ENCODE measurements around the gene HSFX4. TPM values are rescaled to one million over a fixed set of nuclear protein-coding genes. Genes with fewer than 3 reads are reported as not detected.
A peak's percentile ranks its signal among the peaks of the same experiment; 100 is the strongest.
"Not testable (repeated sequence)": the region's sequence is repeated elsewhere in the genome, so short reads cannot be mapped to it uniquely, and the experiment has no call there.

Gene HSFX4
- total RNA-seq, 3 donors from 2014 or later, result not detected

DNA sequence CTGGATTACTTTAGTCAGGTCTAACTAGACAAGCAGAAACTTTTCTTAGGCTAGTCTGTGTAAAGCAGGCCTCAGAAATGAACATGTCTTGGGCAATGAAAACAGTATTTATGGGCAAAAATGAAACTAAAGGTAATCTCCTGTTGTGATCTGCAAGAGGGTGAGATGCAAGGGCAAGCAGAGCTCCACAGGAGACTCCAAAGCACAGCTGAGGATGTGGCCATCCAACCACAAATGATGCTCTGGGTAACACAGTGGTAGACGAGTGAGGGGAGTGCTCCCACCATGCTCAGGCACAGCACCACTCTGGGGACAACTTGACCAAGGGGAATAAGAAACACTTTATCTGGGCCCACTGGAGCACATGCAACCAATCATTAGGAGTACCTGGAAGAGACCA, 738 bp upstream of the HSFX4 start:
- H3K4me1 ChIP-seq; H3K36me3 ChIP-seq; DNase-seq (ENCODE audit: low spot score in 2 of 2); H3K27me3 ChIP-seq; intact Hi-C loops (cut with DNase I; ENCODE audit: low total_unique reads); H3K4me3 ChIP-seq; H3K9me3 ChIP-seq; H3K27ac ChIP-seq: not testable (repeated sequence)

- H3K9me3 ChIP-seq; intact Hi-C loops (cut with DNase I; ENCODE audit: low total_unique reads); H3K36me3 ChIP-seq; H3K27ac ChIP-seq; H3K4me3 ChIP-seq; H3K4me1 ChIP-seq; DNase-seq (ENCODE audit: low spot score in 2 of 2); H3K27me3 ChIP-seq: not testable (repeated sequence)
These were observed 2.0 kb downstream of the HSFX4 start for GRCh38 chrX:149931355-149931754.

GRCh38 chrX:149932150-149932549, 2.8 kb downstream of the HSFX4 start:
- H3K27ac ChIP-seq; H3K36me3 ChIP-seq; DNase-seq (ENCODE audit: low spot score in 2 of 2); H3K9me3 ChIP-seq; intact Hi-C loops (cut with DNase I; ENCODE audit: low total_unique reads); H3K27me3 ChIP-seq; H3K4me1 ChIP-seq; H3K4me3 ChIP-seq: not testable (repeated sequence)

DNA sequence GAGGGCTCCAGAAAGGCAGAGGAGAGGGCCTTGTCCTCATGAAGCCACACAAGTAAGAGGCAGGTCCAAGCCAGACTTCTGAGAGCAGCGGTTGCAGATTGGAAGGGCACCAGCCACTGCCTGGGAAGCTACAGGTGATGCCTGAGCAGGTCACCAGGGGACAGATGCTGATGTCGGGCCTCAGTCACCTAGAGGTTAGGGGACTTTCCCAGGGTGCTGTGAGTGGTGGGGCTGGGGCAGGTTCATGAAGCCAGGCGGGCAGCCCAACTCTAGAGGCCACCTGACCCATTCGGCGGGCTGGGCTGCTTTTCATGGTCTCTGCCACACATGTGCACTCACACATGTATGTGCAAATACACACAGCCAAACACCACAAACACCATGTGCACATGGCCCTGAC, 3.6 kb downstream of the HSFX4 start:
- H3K9me3 ChIP-seq; H3K27ac ChIP-seq; H3K36me3 ChIP-seq; intact Hi-C loops (cut with DNase I; ENCODE audit: low total_unique reads); DNase-seq (ENCODE audit: low spot score in 2 of 2); H3K4me3 ChIP-seq; H3K4me1 ChIP-seq; H3K27me3 ChIP-seq: not testable (repeated sequence)

DNA sequence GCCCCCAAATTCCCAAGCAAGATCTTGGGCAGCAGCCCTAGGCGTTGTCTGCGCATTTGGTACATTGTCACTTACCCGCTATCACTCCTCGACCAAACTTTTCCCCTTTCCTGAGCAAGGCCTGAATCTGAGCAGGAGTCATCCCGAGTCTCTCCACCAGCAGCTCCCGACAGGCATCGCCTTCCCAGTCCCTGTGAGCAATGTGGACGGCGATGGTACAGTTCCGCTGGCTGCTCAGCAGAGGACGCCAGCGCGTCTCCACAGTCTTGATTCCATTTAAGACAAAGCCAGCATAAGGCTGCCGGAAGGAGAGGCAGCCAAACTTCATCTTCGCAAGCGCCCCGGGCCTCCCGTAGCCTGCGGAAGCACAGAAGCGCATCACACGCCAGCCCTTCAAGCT, 4.2 kb downstream of the HSFX4 start:
- H3K4me3 ChIP-seq; H3K9me3 ChIP-seq; intact Hi-C loops (cut with DNase I; ENCODE audit: low total_unique reads); H3K27me3 ChIP-seq; DNase-seq (ENCODE audit: low spot score in 2 of 2); H3K4me1 ChIP-seq; H3K36me3 ChIP-seq: not testable (repeated sequence)
- peak overlapping the region in 1 of 2 donors; percentile 25 for H3K27ac ChIP-seq

- not testable (repeated sequence) for H3K27me3 ChIP-seq
- H3K27ac ChIP-seq, result peak overlapping the region; percentile 92 to 98
- peak overlapping the region; percentile 66 to 81 (median 69) for H3K4me3 ChIP-seq
These were observed 8.0 kb downstream of the HSFX4 start for GRCh38 chrX:149937328-149937727.

GRCh38 chrX:149937871-149938426, 8.6 kb downstream of the HSFX4 start:
- peak in 1 of 2 donors; percentile 23 for DNase-seq (ENCODE audit: low spot score in 2 of 2)
- Histone ChIP-seq H3K36me3 (no peaks in the 10 kb centered on the region), H3K4me1 (no peaks in the 10 kb centered on the region), H3K4me3 (peak overlapping the region; percentile 66 to 81 (median 69)), H3K27ac (peak overlapping the region; percentile 92 to 98), H3K27me3 (no peaks in the 10 kb centered on the region), H3K9me3 (no peaks in the 10 kb centered on the region)
- intact Hi-C loops (cut with DNase I; ENCODE audit: low total_unique reads), result no loop called here
- TF ChIP-seq POLR2A (IDR thresholded peaks at IDR 0.05) (no peak), CTCF (IDR thresholded peaks at IDR 0.05) (no peak), POLR2AphosphoS5 (IDR thresholded peaks at IDR 0.05) (no peak)

More at GRCh38 chrX:149937328-149937727, 8.0 kb downstream of the HSFX4 start:
- H3K9me3 ChIP-seq; H3K4me1 ChIP-seq; H3K36me3 ChIP-seq; DNase-seq (ENCODE audit: low spot score in 2 of 2); intact Hi-C loops (cut with DNase I; ENCODE audit: low total_unique reads): not testable (repeated sequence)

DNA sequence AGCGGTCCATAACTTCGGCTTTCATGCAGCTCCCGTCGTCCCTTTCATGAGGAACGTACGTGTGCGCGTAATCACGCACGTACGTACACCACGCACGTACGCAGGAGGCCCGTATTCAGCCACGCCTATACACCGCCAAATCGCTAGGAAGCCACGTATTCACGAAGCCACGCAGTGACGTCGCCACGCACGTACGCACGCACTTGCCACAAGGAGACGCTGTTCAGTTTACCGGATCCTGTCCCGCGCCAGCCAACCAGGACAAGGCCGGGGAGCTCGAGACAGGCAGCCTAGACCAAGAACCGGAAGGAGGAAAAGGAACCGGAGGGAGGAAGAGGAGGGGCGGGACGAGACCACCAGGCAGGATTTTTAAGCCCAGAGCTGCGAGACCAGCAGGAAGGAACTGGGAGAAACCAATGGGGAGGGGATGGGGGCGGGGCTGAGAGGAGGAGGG, 9.1 kb downstream of the HSFX4 start, which contains the start of gene EOLA2:
TSS of gene EOLA2 (minus strand) at position 65 of the 454 bp plus-strand sequence. CDS start 4,617 bp downstream, outside the sequence.
- Histone ChIP-seq H3K4me1 (no peaks in the 10 kb centered on the region), H3K4me3 (peak within 1 kb of the TSS; percentile 66 to 81 (median 69)), H3K9me3 (no peaks in the 10 kb centered on the region), H3K27me3 (no peaks in the 10 kb centered on the region), H3K36me3 (no peaks in the 10 kb centered on the region), H3K27ac (peak within 1 kb of the TSS; percentile 92 to 98)
- peak; percentile 91 to 96 for DNase-seq (ENCODE audit: low spot score in 2 of 2)
- TF ChIP-seq POLR2AphosphoS5 (IDR thresholded peaks at IDR 0.05) (peak; percentile 59 to 85 (median 80)), POLR2A (IDR thresholded peaks at IDR 0.05) (peak; percentile 41), CTCF (IDR thresholded peaks at IDR 0.05) (peak; percentile 42 to 78 (median 59))
- intact Hi-C loops (cut with DNase I; ENCODE audit: low total_unique reads), result no loop called here
